Loucy (cell line): ENCODE measurements around the gene ARHGAP22.

Experiments
- H2AFZ ChIP-seq: fragments of 200-600 bp; sonication (generic); 2 replicates; pipeline ENCODE4 v1.6.0; 2016; ENCODE audit warnings: antibody characterized with exemption, mild to moderate bottlenecking, low read length, moderate library complexity
- H3F3A ChIP-seq: fragments of 200-600 bp; 2 replicates; pipeline ENCODE4 v1.6.0; 2016; ENCODE audit warnings: antibody characterized with exemption, low read depth, mild to moderate bottlenecking
- H3K27me3 ChIP-seq: fragments of 200-600 bp; sonication (generic); 2 replicates; pipeline ENCODE4 v1.6.1; 2014; ENCODE audit warnings: low read length, mild to moderate bottlenecking; ENCODE audit not compliant: insufficient read depth, poor library complexity, severe bottlenecking
- H3K36me3 ChIP-seq: fragments of 200-600 bp; sonication (generic); 2 replicates; pipeline ENCODE4 v1.6.1; 2016; ENCODE audit warnings: low read length; ENCODE audit not compliant: insufficient read depth
- H3K4me1 ChIP-seq: fragments of 200-600 bp; sonication (generic); 2 replicates; pipeline ENCODE4 v1.5.1; 2014; ENCODE audit warnings: low read length, mild to moderate bottlenecking; ENCODE audit not compliant: insufficient read depth, poor library complexity, severe bottlenecking
- H3K4me2 ChIP-seq: fragments of 200-600 bp; sonication (generic); 2 replicates; pipeline ENCODE4 v1.6.0; 2014; ENCODE audit warnings: antibody characterized with exemption, low read length, low read depth, mild to moderate bottlenecking; ENCODE audit not compliant: poor library complexity, severe bottlenecking
- H3K4me3 ChIP-seq: fragments of 200-600 bp; sonication (generic); 2 replicates; pipeline ENCODE4 v1.5.1; 2014; ENCODE audit warnings: low read length, mild to moderate bottlenecking, mixed read lengths; ENCODE audit not compliant: poor library complexity, severe bottlenecking
- H3K79me2 ChIP-seq: fragments of 200-600 bp; sonication (generic); 2 replicates; pipeline ENCODE4 v1.6.1; 2014; ENCODE audit warnings: low read length; ENCODE audit not compliant: insufficient read depth
- H3K9ac ChIP-seq: fragments of 200-600 bp; sonication (generic); 2 replicates; pipeline ENCODE4 v1.6.0; 2014; ENCODE audit warnings: mild to moderate bottlenecking, low read depth, low read length, moderate library complexity; ENCODE audit not compliant: poor library complexity, severe bottlenecking
- H3K9me2 ChIP-seq: fragments of 200-600 bp; sonication (generic); replicated peaks from 2 replicates; pipeline ENCODE4 v1.6.1; 2016; ENCODE audit warnings: low read depth, low read length, mixed read lengths
- H3K9me3 ChIP-seq: fragments of 200-600 bp; sonication (generic); 2 replicates; pipeline ENCODE4 v1.6.1; 2014; ENCODE audit warnings: mild to moderate bottlenecking, antibody characterized with exemption, low read length, low read depth; ENCODE audit not compliant: insufficient read depth
- H4K20me1 ChIP-seq: fragments of 200-600 bp; sonication (generic); 2 replicates; pipeline ENCODE4 v1.6.0; 2014; ENCODE audit warnings: antibody characterized with exemption, low read length, mild to moderate bottlenecking; ENCODE audit not compliant: insufficient read depth, poor library complexity, severe bottlenecking
- EZH2phosphoT487 ChIP-seq: fragments of 200-600 bp; IDR thresholded peaks from 2 replicates; pipeline ENCODE4 v1.6.1; 2018; ENCODE audit warnings: antibody characterized with exemption, mild to moderate bottlenecking, moderate library complexity, borderline replicate concordance
- TF ChIP-seq, protein P1 (sequence below): fragments of 200-600 bp; sonication (generic); conservative IDR thresholded peaks from 2 replicates; pipeline ENCODE4 v1.5.1; 2014; ENCODE audit warnings: mild to moderate bottlenecking, antibody characterized with exemption, low read length

Gene ARHGAP22

DNA sequence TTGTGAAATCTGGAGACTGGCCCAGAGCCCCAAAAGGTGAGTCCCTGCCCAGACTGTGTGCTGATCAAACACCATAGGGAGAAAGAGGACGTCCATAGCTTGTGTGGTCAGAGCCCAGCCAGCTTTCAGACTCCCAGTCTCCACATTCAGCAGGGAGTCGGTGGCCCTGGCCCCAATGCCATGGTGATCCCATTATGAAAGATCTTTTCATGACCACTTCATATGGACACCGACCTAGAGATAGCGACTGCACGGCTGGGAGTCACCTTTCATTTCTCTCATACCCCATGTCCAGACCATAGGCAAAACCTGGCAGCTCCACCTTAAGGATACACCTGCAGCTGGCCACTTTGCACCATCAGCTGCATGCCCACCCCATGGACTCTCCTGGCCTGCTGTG is 126.4 kb downstream of the ARHGAP22 start:
- H2AFZ ChIP-seq = no peak overlapping the region

DNA sequence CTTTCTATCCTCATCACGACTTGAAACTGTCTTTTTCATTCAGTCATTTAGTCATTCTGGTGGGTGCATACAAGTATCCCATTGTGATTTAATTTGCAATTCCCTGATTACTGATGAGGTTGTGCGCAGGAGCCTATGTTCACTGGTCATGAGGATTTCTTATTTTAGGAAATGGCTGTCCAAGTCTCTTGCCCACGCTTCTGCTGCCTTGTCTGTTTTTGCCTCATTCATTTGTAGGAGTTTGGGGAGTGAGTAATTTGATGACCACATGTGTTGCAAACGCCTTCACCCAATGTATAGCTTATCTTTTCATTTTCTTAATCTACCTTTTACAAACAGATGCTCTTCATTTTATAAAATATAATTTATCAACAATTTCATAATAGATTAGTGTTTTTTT is 127.3 kb downstream of the ARHGAP22 start:
- TF ChIP-seq, protein P1, sequence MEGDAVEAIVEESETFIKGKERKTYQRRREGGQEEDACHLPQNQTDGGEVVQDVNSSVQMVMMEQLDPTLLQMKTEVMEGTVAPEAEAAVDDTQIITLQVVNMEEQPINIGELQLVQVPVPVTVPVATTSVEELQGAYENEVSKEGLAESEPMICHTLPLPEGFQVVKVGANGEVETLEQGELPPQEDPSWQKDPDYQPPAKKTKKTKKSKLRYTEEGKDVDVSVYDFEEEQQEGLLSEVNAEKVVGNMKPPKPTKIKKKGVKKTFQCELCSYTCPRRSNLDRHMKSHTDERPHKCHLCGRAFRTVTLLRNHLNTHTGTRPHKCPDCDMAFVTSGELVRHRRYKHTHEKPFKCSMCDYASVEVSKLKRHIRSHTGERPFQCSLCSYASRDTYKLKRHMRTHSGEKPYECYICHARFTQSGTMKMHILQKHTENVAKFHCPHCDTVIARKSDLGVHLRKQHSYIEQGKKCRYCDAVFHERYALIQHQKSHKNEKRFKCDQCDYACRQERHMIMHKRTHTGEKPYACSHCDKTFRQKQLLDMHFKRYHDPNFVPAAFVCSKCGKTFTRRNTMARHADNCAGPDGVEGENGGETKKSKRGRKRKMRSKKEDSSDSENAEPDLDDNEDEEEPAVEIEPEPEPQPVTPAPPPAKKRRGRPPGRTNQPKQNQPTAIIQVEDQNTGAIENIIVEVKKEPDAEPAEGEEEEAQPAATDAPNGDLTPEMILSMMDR = no peak
- no peaks in the 10 kb centered on the region for H3K36me3 ChIP-seq
- H3K9me3 ChIP-seq = no peaks in the 10 kb centered on the region
- H3K27me3 ChIP-seq = no peaks in the 10 kb centered on the region
- no peaks in the 10 kb centered on the region for H3K79me2 ChIP-seq
- no peak overlapping the region for H3K4me3 ChIP-seq
- H3F3A ChIP-seq = no peaks in the 10 kb centered on the region
- no peaks in the 10 kb centered on the region for H3K9me2 ChIP-seq
- no peak overlapping the region for H3K9ac ChIP-seq
- H3K4me1 ChIP-seq = peaks cover 4% of the 10 kb centered on the region
- no peak overlapping the region for H3K4me2 ChIP-seq
- no peak overlapping the region for H2AFZ ChIP-seq
- no peaks in the 10 kb centered on the region for H4K20me1 ChIP-seq

More for the DNA sequence above, 126.4 kb downstream of the ARHGAP22 start:
- no peak overlapping the region for H3K4me2 ChIP-seq
- no peaks in the 10 kb centered on the region for H3K9me3 ChIP-seq
- no peaks in the 10 kb centered on the region for H3K9me2 ChIP-seq
- H3K9ac ChIP-seq = no peak overlapping the region
- H3K4me1 ChIP-seq = peaks cover 4% of the 10 kb centered on the region
- TF ChIP-seq EZH2phosphoT487 = no peak
- no peaks in the 10 kb centered on the region for H4K20me1 ChIP-seq
- no peak overlapping the region for H3K4me3 ChIP-seq
- no peaks in the 10 kb centered on the region for H3K27me3 ChIP-seq
- H3K36me3 ChIP-seq = no peaks in the 10 kb centered on the region
- no peaks in the 10 kb centered on the region for H3K79me2 ChIP-seq
- H3F3A ChIP-seq = no peaks in the 10 kb centered on the region

DNA sequence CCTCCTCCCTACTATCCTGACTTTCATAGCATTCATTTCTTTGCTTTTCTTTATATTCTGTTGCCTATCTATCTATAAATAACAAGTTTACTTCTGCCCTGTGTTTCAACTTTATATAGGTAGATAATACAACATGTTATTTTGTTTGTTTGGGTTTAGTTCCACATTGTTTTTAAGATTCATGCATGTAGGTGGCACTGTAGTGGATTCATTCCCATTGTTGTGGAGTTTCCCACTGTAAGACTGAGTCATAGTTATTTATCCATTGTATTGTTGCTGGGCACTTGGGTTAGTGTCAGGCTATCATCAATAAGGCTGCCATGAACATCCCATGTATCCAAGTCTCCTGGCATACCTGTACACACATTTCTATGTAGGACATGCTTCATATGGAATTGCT is 127.7 kb downstream of the ARHGAP22 start:
- TF ChIP-seq EZH2phosphoT487 = no peak
- TF ChIP-seq, protein P1 = no peak
- H3K9ac ChIP-seq = no peak overlapping the region
- no peaks in the 10 kb centered on the region for H3K79me2 ChIP-seq

DNA sequence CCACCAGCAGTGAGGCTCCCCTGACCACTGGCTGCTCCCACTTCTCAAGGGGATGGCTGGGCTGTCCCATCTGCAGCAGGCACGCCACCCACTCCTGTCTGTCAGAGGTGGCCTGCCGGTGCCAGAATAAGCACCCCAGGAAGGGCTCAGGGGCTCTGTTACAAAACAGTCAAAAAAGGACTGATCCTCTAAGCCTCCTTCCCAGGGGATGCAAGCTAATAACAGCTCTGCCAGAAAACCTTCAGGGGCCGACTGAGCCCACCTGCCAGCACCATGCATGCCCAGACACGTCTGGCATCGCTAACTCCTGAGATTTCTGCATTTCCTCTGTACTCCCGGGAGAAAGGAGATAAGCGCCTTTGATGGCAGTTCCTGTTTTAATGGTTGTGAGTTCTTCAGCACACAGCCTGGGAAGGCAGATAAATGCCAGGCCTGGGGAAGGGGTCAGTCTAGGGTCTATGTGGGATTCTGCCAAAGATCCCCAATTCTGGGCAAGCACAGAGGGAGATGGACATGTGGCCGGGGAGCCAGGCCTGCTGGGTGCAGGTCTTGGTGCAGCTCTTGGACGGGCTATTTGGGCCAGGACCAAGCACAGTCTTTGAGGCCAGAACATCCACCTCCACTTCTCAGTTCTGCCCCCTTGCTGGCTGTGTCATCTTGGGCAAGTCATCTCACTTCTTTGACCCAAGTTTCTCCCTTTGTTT is 128.4 kb downstream of the ARHGAP22 start:
- no peak overlapping the region for H3K4me3 ChIP-seq
- H2AFZ ChIP-seq = no peak overlapping the region
- TF ChIP-seq EZH2phosphoT487 = no peak
- TF ChIP-seq, protein P1 = no peak

More for the DNA sequence above, 127.7 kb downstream of the ARHGAP22 start:
- H3K27me3 ChIP-seq = no peaks in the 10 kb centered on the region
- H2AFZ ChIP-seq = no peak overlapping the region
- no peaks in the 10 kb centered on the region for H3F3A ChIP-seq
- H3K36me3 ChIP-seq = no peaks in the 10 kb centered on the region
- H3K4me1 ChIP-seq = peaks cover 4% of the 10 kb centered on the region
- H3K9me2 ChIP-seq = no peaks in the 10 kb centered on the region
- no peaks in the 10 kb centered on the region for H4K20me1 ChIP-seq
- no peak overlapping the region for H3K4me3 ChIP-seq
- H3K9me3 ChIP-seq = no peaks in the 10 kb centered on the region
- H3K4me2 ChIP-seq = no peak overlapping the region

More for the DNA sequence above, 128.4 kb downstream of the ARHGAP22 start:
- peaks cover 7% of the 10 kb centered on the region for H3K4me1 ChIP-seq
- H4K20me1 ChIP-seq = no peaks in the 10 kb centered on the region
- H3K9me3 ChIP-seq = no peaks in the 10 kb centered on the region
- no peaks in the 10 kb centered on the region for H3K36me3 ChIP-seq
- no peak overlapping the region for H3K4me2 ChIP-seq
- no peaks in the 10 kb centered on the region for H3F3A ChIP-seq
- no peak overlapping the region for H3K9ac ChIP-seq
- no peaks in the 10 kb centered on the region for H3K27me3 ChIP-seq
- H3K79me2 ChIP-seq = no peaks in the 10 kb centered on the region
- no peaks in the 10 kb centered on the region for H3K9me2 ChIP-seq
